PC-3 (cell line): ENCODE results near the gene IL4. TPM values are rescaled to one million over a fixed set of nuclear protein-coding genes. Genes with fewer than 3 reads are reported as not detected.

Experiments used
- ATAC-seq: fragments of 200-7000 bp; cut with Tn5 transposase; 2 replicates; pipeline ENCODE4 v1.9.1; 2020; ENCODE audit warnings: mild to moderate bottlenecking, moderate library complexity
- BruUV-seq: library from RNA; stranded (reverse); fragments of 400-500 nt; replicated peaks from 2 replicates; lab custom pipeline; 2021; lab: Mats Ljungman, UMichigan
- CTCF ChIA-PET: fragments of 300-600 bp; sonication (Branson Sonifier 250); formaldehyde crosslinking; loops from one replicate; lab custom pipeline; 2022; ENCODE audit warnings: antibody characterized with exemption; lab: Charles Lee
- POLR2A ChIA-PET: fragments of 300-600 bp; sonication (Branson Sonifier 250); formaldehyde crosslinking; loops from one replicate; lab custom pipeline; 2022; ENCODE audit warnings: antibody characterized with exemption; ENCODE audit not compliant: unreplicated experiment; lab: Charles Lee
- DNase-seq: peaks from one replicate; pipeline ENCODE4 v3.0.0-alpha.2; 2015
- H2AFZ ChIP-seq: fragments of 300-600 bp; sonication (generic); 2 replicates; pipeline ENCODE4 v1.6.0; 2016; ENCODE audit warnings: antibody characterized with exemption, low read length
- H3F3A ChIP-seq: fragments of 300-600 bp; sonication (generic); one replicate; pipeline ENCODE4 v1.6.0; 2017; ENCODE audit warnings: antibody characterized with exemption, low read length, control low read depth, mild to moderate bottlenecking; ENCODE audit not compliant: unreplicated experiment
- H3K27ac ChIP-seq: fragments of 300-600 bp; sonication (generic); 2 replicates; pipeline ENCODE4 v1.5.1; 2016; ENCODE audit warnings: mild to moderate bottlenecking, low read length
- H3K27me3 ChIP-seq: fragments of 300-600 bp; sonication (generic); 2 replicates; pipeline ENCODE4 v1.6.1; 2016; ENCODE audit warnings: low read length, mixed read lengths
- H3K36me3 ChIP-seq: fragments of 300-600 bp; sonication (generic); 2 replicates; pipeline ENCODE4 v1.6.1; 2016; ENCODE audit warnings: low read depth, mixed run types, low read length, mixed read lengths
- H3K4me1 ChIP-seq: fragments of 300-600 bp; sonication (generic); 2 replicates; pipeline ENCODE4 v1.5.1; 2016; ENCODE audit warnings: low read length; ENCODE audit not compliant: insufficient read depth
- H3K4me2 ChIP-seq: fragments of 300-600 bp; sonication (generic); 2 replicates; pipeline ENCODE4 v1.6.0; 2016; ENCODE audit warnings: low read length
- H3K4me3 ChIP-seq: fragments of 300-600 bp; sonication (generic); 2 replicates; pipeline ENCODE4 v1.5.1; 2016; ENCODE audit warnings: mild to moderate bottlenecking, low read length, mixed read lengths
- H3K79me2 ChIP-seq: fragments of 300-600 bp; sonication (generic); 2 replicates; pipeline ENCODE4 v1.6.1; 2017; ENCODE audit warnings: low read length, mixed read lengths
- H3K9ac ChIP-seq: fragments of 300-600 bp; sonication (generic); 2 replicates; pipeline ENCODE4 v1.6.0; 2016; ENCODE audit warnings: mild to moderate bottlenecking, low read length
- H3K9me2 ChIP-seq: fragments of 300-600 bp; sonication (generic); replicated peaks from 2 replicates; pipeline ENCODE4 v1.6.1; 2016; ENCODE audit warnings: mixed run types, low read length, mixed read lengths
- H3K9me3 ChIP-seq: fragments of 300-600 bp; sonication (generic); 2 replicates; pipeline ENCODE4 v1.6.1; 2016; ENCODE audit warnings: low read length, mixed read lengths
- H4K20me1 ChIP-seq: fragments of 300-600 bp; sonication (generic); 2 replicates; pipeline ENCODE4 v1.6.1; 2016; ENCODE audit warnings: low read length, mixed read lengths
- EZH2 ChIP-seq: fragments of 300-600 bp; sonication (generic); IDR thresholded peaks from one replicate; pipeline ENCODE4 v1.6.1; 2017; ENCODE audit warnings: antibody characterized with exemption, mild to moderate bottlenecking, low read length; ENCODE audit not compliant: unreplicated experiment
- EZH2phosphoT487 ChIP-seq: fragments of 300-600 bp; sonication (generic); IDR thresholded peaks from 2 replicates; pipeline ENCODE4 v1.6.1; 2018; ENCODE audit warnings: mild to moderate bottlenecking, antibody characterized with exemption, low read length, borderline replicate concordance
- intact Hi-C: fragments of 100-400 bp; cut with micrococcal nuclease; formaldehyde crosslinking; loops from 2 replicates; pipeline ENCODE4 v1.9.0; 2023
- total RNA-seq: library from RNA; depleted of rRNA; stranded (reverse); fragments of >200 nt; gene quantifications from 2 replicates; pipeline ENCODE4 v1.2.3, GENCODE V29; 2014
- TF ChIP-seq, protein P1 (sequence below): fragments of 300-600 bp; sonication (generic); conservative IDR thresholded peaks from 2 replicates; pipeline ENCODE4 v1.5.1; 2017; ENCODE audit warnings: antibody characterized with exemption, low read depth, mild to moderate bottlenecking, low read length

Gene IL4
- total RNA-seq, 1 experiment from 2014 or later = not detected

DNA sequence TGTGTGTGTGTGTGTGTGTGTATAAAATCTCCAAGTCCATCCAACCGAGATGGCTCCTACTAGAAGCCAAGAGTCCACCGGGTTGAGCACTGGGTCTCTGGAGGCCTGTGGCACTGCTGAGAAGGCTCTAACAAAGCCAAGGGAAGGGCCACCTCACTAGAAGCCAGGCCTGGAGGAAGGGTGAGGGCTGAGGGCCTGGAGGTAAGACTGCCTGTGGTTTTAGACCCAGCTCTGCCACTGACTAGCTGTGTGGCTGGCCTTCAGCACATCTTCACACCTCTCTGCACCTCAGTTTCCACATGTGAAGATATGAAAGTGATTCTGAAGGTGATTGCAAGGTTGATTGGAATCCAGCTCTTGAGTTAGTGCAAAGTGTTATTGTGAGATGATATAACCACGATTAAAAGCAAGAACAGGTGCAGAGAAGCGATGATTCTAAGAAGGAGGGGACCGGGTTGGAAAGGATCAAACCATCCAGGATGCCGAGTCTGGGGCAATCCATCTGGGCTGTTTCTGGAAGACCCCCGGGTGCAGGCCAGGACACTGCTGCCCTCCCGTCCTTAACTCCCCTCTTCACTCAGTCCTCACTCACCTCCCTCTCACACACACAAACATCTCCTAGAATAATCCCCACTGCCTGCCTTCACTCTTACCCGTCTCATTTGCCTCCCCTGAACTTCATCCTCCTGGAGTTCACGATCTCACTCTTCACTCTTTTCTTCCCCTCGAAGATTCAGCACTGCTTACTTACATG, 2.3 kb downstream of the IL4 start:
- DNase-seq (no peak), ATAC-seq (no peak)
- no peaks in the 10 kb centered on the region for H3K27me3 ChIP-seq
- H2AFZ ChIP-seq = no peak overlapping the region
- H3K9me3 ChIP-seq = no peaks in the 10 kb centered on the region
- peaks cover 42% of the 10 kb centered on the region for H3K4me1 ChIP-seq
- H3K27ac ChIP-seq = no peak overlapping the region
- no peak overlapping the region for H3K4me2 ChIP-seq
- H4K20me1 ChIP-seq = no peaks in the 10 kb centered on the region
- no peaks in the 10 kb centered on the region for H3K36me3 ChIP-seq
- no peaks in the 10 kb centered on the region for H3F3A ChIP-seq
- H3K79me2 ChIP-seq = no peaks in the 10 kb centered on the region
- TF ChIP-seq EZH2phosphoT487 = no peak
- TF ChIP-seq, protein P1, sequence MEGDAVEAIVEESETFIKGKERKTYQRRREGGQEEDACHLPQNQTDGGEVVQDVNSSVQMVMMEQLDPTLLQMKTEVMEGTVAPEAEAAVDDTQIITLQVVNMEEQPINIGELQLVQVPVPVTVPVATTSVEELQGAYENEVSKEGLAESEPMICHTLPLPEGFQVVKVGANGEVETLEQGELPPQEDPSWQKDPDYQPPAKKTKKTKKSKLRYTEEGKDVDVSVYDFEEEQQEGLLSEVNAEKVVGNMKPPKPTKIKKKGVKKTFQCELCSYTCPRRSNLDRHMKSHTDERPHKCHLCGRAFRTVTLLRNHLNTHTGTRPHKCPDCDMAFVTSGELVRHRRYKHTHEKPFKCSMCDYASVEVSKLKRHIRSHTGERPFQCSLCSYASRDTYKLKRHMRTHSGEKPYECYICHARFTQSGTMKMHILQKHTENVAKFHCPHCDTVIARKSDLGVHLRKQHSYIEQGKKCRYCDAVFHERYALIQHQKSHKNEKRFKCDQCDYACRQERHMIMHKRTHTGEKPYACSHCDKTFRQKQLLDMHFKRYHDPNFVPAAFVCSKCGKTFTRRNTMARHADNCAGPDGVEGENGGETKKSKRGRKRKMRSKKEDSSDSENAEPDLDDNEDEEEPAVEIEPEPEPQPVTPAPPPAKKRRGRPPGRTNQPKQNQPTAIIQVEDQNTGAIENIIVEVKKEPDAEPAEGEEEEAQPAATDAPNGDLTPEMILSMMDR = no peak
- no peak for TF ChIP-seq EZH2
- H3K9ac ChIP-seq = no peak overlapping the region
- no peak overlapping the region for H3K4me3 ChIP-seq
- intact Hi-C loops = no loop called here
- ChIA-PET POLR2A (no interaction called here), CTCF (no interaction called here)
- no TSS peak for BruUV-seq
- H3K9me2 ChIP-seq = no peaks in the 10 kb centered on the region

DNA sequence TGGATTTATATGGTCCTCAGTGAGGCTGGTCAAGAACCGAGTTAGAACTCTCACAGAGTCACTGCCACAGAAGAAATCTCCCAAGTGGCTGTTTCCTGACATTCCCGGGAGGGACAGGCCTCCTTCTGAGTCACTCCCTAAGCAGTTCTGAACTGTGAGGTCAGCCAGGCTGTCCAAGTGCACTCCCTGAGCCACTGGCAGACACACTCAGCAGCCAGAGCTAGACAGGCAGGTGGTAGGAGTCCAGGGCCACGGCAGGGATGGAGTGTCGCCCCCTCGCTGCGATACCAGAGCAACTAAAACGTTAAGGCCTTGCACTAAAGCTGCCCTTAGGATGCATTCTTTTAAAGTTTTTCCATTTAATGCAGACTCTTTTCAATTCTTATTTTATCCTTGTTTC, 3.4 kb downstream of the IL4 start:
- Histone ChIP-seq H3K9ac (no peak overlapping the region), H3K4me2 (peak overlapping the region; percentile 33; the same call in 1 of the 2 replicates), H4K20me1 (no peaks in the 10 kb centered on the region), H2AFZ (no peak overlapping the region), H3K27me3 (no peaks in the 10 kb centered on the region), H3K4me3 (no peak overlapping the region), H3K27ac (0 out of 2 replicates have a peak overlapping the region, but pooled peaks have one; percentile 8), H3K4me1 (peaks cover 42% of the 10 kb centered on the region), H3F3A (no peaks in the 10 kb centered on the region), H3K9me2 (no peaks in the 10 kb centered on the region), H3K36me3 (no peaks in the 10 kb centered on the region), H3K79me2 (no peaks in the 10 kb centered on the region), H3K9me3 (no peaks in the 10 kb centered on the region)
- POLR2A ChIA-PET = interaction anchor here (0.7 kb wide), 1 partner anchor 312 kb away, joined by 3 read pairs; no protein-coding TSS in a partner anchor
- CTCF ChIA-PET = interaction anchor here (0.6 to 1.0 kb wide), 2 partner anchors 85 to 120 kb away, joined by 3 read pairs; partner anchors contain the start of gene RAD50
- BruUV-seq = no TSS peak
- DNase-seq (peak; percentile 88), ATAC-seq (peak; percentile 98)
- intact Hi-C loops = loop anchor here (1.0 kb wide), 1 partner anchor 85 kb away; no protein-coding TSS in a partner anchor
- TF ChIP-seq EZH2 (no peak), EZH2phosphoT487 (no peak)
- TF ChIP-seq, protein P1 = peak; percentile 74
